GM12874 (cell line): ENCODE measurements around the gene CNOT9.

Experiments
- TF ChIP-seq, protein P1 (sequence below): IDR thresholded peaks from 2 replicates; pipeline ENCODE4 v1.5.1; 2011; ENCODE audit warnings: low read depth, mild to moderate bottlenecking, control low read depth, low read length, moderate library complexity; ENCODE audit not compliant: insufficient read depth

The CNOT9 gene

GRCh38 chr2:218547511-218547910, 21.1 kb upstream of the CNOT9 start:
- TF ChIP-seq, protein P1, sequence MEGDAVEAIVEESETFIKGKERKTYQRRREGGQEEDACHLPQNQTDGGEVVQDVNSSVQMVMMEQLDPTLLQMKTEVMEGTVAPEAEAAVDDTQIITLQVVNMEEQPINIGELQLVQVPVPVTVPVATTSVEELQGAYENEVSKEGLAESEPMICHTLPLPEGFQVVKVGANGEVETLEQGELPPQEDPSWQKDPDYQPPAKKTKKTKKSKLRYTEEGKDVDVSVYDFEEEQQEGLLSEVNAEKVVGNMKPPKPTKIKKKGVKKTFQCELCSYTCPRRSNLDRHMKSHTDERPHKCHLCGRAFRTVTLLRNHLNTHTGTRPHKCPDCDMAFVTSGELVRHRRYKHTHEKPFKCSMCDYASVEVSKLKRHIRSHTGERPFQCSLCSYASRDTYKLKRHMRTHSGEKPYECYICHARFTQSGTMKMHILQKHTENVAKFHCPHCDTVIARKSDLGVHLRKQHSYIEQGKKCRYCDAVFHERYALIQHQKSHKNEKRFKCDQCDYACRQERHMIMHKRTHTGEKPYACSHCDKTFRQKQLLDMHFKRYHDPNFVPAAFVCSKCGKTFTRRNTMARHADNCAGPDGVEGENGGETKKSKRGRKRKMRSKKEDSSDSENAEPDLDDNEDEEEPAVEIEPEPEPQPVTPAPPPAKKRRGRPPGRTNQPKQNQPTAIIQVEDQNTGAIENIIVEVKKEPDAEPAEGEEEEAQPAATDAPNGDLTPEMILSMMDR: no peak

DNA sequence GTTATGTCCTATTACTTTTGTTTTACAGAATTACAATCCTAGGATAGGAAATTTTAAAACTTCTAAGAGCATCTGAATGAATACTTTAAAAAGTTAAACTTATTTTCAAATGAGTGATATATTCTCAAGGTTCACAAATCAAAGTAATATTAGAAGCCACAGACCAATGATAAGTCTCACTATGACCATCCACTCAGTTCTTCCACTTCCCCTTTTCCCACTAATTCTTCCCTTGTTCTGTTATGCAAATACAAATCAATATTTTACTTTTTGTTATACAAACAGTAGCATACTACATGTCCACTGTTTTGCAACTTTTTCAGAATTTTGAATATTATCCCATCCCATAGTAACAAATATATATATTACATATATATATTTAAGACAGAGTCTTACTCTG, 20.7 kb upstream of the CNOT9 start:
- TF ChIP-seq, protein P1: no peak

- TF ChIP-seq, protein P1: no peak
These were observed 13.1 kb upstream of the CNOT9 start for GRCh38 chr2:218555527-218555926.

DNA sequence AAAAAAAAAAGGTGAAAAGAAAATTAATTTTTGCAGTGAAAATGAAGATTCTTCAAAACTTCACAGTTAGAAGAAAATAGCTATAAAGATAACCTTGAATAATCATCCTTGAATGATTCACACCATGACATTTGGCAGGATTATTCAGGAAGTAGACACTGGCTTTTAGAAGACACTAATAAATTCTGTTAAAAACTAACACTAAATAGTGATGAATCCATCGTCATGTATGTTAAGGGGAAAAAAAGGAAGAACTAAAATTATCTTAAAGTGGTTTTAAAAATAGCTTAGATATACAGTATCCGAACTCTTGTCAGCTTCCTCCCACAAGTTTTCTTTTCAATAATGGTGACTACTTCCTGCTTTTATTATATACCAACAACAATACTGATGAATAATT, 10.7 kb upstream of the CNOT9 start:
- TF ChIP-seq, protein P1: no peak

GRCh38 chr2:218558986-218559385, 9.7 kb upstream of the CNOT9 start:
- TF ChIP-seq, protein P1: no peak

GRCh38 chr2:218564056-218564455, 4.6 kb upstream of the CNOT9 start:
- TF ChIP-seq, protein P1: no peak

GRCh38 chr2:218566296-218566695, 2.3 kb upstream of the CNOT9 start:
- TF ChIP-seq, protein P1: no peak

DNA sequence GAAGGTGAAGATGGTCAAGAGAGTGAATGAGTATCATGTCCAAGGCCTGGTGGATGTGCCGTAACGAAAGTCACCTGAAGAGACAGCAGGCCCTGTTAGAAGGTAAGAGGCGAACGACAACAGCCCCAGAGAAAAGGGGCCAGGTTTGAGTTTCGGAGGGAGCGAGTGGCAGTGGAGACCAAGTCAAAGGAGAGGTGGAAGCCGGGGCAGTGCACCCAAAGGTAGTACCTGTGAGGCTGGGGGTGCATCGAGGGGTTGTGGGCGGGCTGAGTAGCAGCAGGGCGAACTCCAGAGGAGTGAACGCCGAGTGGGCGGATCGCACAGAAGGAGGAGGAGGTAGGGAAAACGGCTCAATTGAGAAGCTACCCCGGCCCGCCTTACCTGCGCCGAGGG, 846 bp upstream of the CNOT9 start:
- TF ChIP-seq, protein P1: no peak
